ENCODE results near the gene WDR45. TPM values are rescaled to one million over a fixed set of nuclear protein-coding genes. Genes with fewer than 3 reads are reported as not detected.

WDR45 gene
- total and polyA plus RNA-seq, 2 of the 4 experiments (the other 2 are of a cell fraction), result 40.7 to 67.4 TPM

DNA sequence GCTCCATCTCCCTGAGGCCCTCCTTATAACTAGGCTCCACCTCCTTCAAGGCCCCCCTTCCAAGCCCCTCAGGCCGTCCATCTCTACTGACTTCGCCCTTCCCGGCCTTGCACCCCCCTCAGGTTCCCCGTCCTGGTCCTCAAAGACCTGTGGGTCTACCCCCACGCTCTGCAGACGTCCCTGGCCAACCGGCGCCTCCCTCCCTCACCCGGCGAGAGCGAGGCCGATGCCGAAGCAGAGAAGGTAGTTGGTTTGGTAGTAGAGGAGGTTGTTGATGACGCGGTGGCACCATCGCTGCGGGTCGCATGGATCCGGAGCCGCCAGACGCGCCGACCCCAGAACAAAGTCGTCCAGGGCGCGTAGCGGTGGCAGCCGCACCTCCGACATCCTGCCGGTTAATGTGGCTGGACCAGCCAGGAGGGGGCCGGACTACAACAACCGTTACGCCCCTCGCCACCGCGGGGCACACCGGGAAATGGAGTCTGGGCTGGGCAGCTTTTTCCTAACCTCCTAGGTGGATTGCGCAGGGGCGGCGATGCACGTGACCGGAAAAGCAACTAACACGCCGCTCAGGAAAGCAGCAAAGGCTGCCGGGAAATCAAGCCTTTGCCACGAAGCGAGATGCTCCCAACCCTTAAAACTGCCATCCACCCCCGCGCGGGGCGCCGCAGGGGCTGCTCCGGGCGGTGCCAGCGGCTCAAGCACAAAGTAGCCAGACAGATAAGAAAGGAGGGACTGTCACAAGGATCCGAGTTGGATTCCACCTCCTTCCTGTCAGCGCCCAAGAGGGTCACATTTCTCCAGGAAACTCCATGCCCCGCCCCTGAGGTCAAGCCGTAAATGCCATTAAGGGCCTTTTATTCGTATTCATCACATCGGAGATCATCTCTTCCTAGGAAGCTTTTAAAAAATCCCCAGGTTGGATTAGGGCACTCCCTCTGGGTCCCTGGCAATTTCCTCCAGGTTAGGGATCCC, 5.8 kb downstream of the WDR45 start, which contains the start of gene PRAF2 (continued):
- TF ChIP-seq RFX5 (IDR thresholded peaks at IDR 0.05; ENCODE audit: low read depth, low read length), result no peak
- TF ChIP-seq USF2 (IDR thresholded peaks at IDR 0.05; ENCODE audit: low read depth, low read length), result peak; percentile 92

- no peak overlapping the region for H2BK20ac ChIP-seq (ENCODE audit: low read depth, low read length)
- H2AFZ ChIP-seq (replicated peaks; ENCODE audit: low read length, poor library complexity), result peak overlapping the region; percentile 79
- no peak for DNase-seq
- H4K91ac ChIP-seq (ENCODE audit: insufficient read depth, low read depth, low read length), result no peak overlapping the region; the same call in 1 of the 2 replicates
- peak overlapping the region; percentile 92 for H3K4me2 ChIP-seq (ENCODE audit: low read depth, low read length)
- H3K36me3 ChIP-seq (ENCODE audit: control insufficient read depth, insufficient read depth, low read length), result peaks cover 16% of the 10 kb centered on the region
- H2BK15ac ChIP-seq (ENCODE audit: low read depth, low read length), result no peak overlapping the region
- no peak overlapping the region for H3K18ac ChIP-seq (ENCODE audit: low read depth, low read length)
- ATAC-seq (ENCODE audit: low read depth), result peak; percentile 11
- H2AK9ac ChIP-seq (replicated peaks; ENCODE audit: low read depth, low read length, poor library complexity), result peak overlapping the region; percentile 98
- H4K5ac ChIP-seq (ENCODE audit: low read depth, low read length), result no peak overlapping the region
- CTCF ChIA-PET, result interaction anchor here (0.5 kb wide), 1 partner anchor 70 kb away, joined by 3 read pairs; no protein-coding TSS in a partner anchor
- no TSS peak for BruUV-seq (replicated peaks)
- dilution Hi-C loops (cut with HindIII; ENCODE audit: low sequenced_read_pairs, unreplicated experiment), result no loop called here
- peaks cover 0 to 27% of the 10 kb centered on the region in 2 experiments; a peak in 2 of 4 replicates for H3K79me1 ChIP-seq (ENCODE audit: low read depth in 1 of 2, low read length in 2 of 2)
- POLR2A ChIA-PET (ENCODE audit: unreplicated experiment), result no interaction called here
- H3K4me3 ChIP-seq (ENCODE audit: insufficient read depth, low read depth, low read length), result peak overlapping the region; percentile 85
- WGBS, 2 experiments (ENCODE audit: extremely low coverage in 2 of 2, insufficient read length in 1 of 2), result 26% methylated on average over 6 of the region's 10 CpGs; no CpG with 5 or more reads in 1 of the 2 experiments
- peak overlapping the region; percentile 73 for H3K9ac ChIP-seq (ENCODE audit: low read depth, low read length)
- peak overlapping the region in 1 of 2 experiments; percentile 74; a peak in 1 of 4 replicates for H4K8ac ChIP-seq (ENCODE audit: low read depth in 2 of 2, low read length in 2 of 2)
- no peaks in the 10 kb centered on the region for H3K9me3 ChIP-seq (ENCODE audit: control insufficient read depth, insufficient read depth, low read length)
- H2BK120ac ChIP-seq (ENCODE audit: low read depth, low read length), result no peak overlapping the region
- H3K14ac ChIP-seq (replicated peaks; ENCODE audit: low read depth, low read length), result peak overlapping the region; percentile 82; the same call in 1 of the 2 replicates
- H2AK5ac ChIP-seq (ENCODE audit: low read depth, low read length), result no peak overlapping the region
- H3K4me1 ChIP-seq (ENCODE audit: control insufficient read depth, insufficient read depth, low read length), result no peaks in the 10 kb centered on the region
- H4K20me1 ChIP-seq (ENCODE audit: insufficient read depth, low read length), result no peaks in the 10 kb centered on the region
- 0 out of 2 replicates have a peak, but pooled peaks cover 5% of the 10 kb centered on the region for H3K9me1 ChIP-seq (ENCODE audit: insufficient read depth, low read length)
- peak overlapping the region; percentile 31 for H3K23ac ChIP-seq (ENCODE audit: low read depth, low read length)
- intact Hi-C loops (cut with micrococcal nuclease), result loop anchor here (10.0 kb wide), 1 partner anchor 92 kb away; the partner anchor contains the start of gene MAGIX
- no peak overlapping the region for H3K56ac ChIP-seq (ENCODE audit: extremely low read depth, insufficient read depth, low read length)
- H3K27me3 ChIP-seq (ENCODE audit: control insufficient read depth, insufficient read depth, low read length), result no peaks in the 10 kb centered on the region
- H2BK5ac ChIP-seq (ENCODE audit: low read depth, low read length, poor library complexity, severe bottlenecking), result no peak overlapping the region
- 0 out of 2 replicates have a peak overlapping the region, but pooled peaks have one; percentile 35 for H3K4ac ChIP-seq (ENCODE audit: low read depth, low read length)
- in situ Hi-C loops (cut with MboI; ENCODE audit: low sequenced_read_pairs), result loop anchor here (25.0 kb wide), 1 partner anchor 110 kb away; the partner anchor contains the start of genes KCND1 and OTUD5
- H3K27ac ChIP-seq (ENCODE audit: insufficient read depth, low read length), result peak overlapping the region; percentile 21
- TF ChIP-seq POLR2A (IDR thresholded peaks at IDR 0.05; ENCODE audit: low read depth, low read length), result no peak
- no peak for TF ChIP-seq CEBPB (IDR thresholded peaks at IDR 0.05; ENCODE audit: low read depth, low read length)
- TF ChIP-seq FOS (IDR thresholded peaks at IDR 0.05; ENCODE audit: low read depth, low read length), result no peak
- no peak for TF ChIP-seq BHLHE40 (IDR thresholded peaks at IDR 0.05; ENCODE audit: low read depth, low read length)
- TF ChIP-seq RCOR1 (IDR thresholded peaks at IDR 0.05; ENCODE audit: insufficient replicate concordance, low read length), result no peak
- no peak for TF ChIP-seq CHD1 (IDR thresholded peaks at IDR 0.05; ENCODE audit: low read depth, low read length)
- no peak for TF ChIP-seq USF2 (IDR thresholded peaks at IDR 0.05; ENCODE audit: low read depth, low read length)
- TF ChIP-seq ELK1 (IDR thresholded peaks at IDR 0.05; ENCODE audit: borderline replicate concordance, low read depth, low read length), result no peak
- no peak for TF ChIP-seq RAD21 (IDR thresholded peaks at IDR 0.05; ENCODE audit: low read length)
Measured at GRCh38 chrX:49072712-49073095, 7.0 kb downstream of the WDR45 start.

All from IMR-90 (cell line).